GM10248 (cell line): ENCODE measurements around the gene TGM2.

Source experiments
- CTCF ChIA-PET: fragments of 300-600 bp; sonication (Branson Sonifier 250); formaldehyde crosslinking; extraction: SDS; loops from one replicate; lab custom pipeline; 2021; ENCODE audit warnings: antibody characterized with exemption; lab: Yijun Ruan, JAX
- POLR2A ChIA-PET: fragments of 350-650 bp; sonication (Branson Sonifier 250); formaldehyde crosslinking; extraction: SDS; loops from one replicate; lab custom pipeline; 2020; ENCODE audit warnings: antibody characterized with exemption; lab: Yijun Ruan, JAX
- DNase-seq: peaks from one replicate; pipeline ENCODE4 v3.0.0; 2012; ENCODE audit errors: extremely low spot score
- CTCF ChIP-seq: IDR thresholded peaks from 2 replicates; pipeline ENCODE4 v1.5.1; 2012; ENCODE audit warnings: mild to moderate bottlenecking, low read depth; ENCODE audit errors: extremely low read depth, missing control alignments, control extremely low read depth

TGM2 gene

GRCh38 chr20:38175304-38176180, 10.5 kb upstream of the TGM2 start:
- CTCF ChIA-PET, result interaction anchor here (0.8 to 5.9 kb wide), 8 partner anchors 9 to 611 kb away, joined by 3 to 26 read pairs (median 4); no protein-coding TSS in a partner anchor
- DNase-seq, result no peak
- TF ChIP-seq CTCF, result no peak
- POLR2A ChIA-PET, result interaction anchor here (0.6 to 1.3 kb wide), 2 partner anchors 8 to 26 kb away, joined by 4 to 5 read pairs; no protein-coding TSS in a partner anchor

GRCh38 chr20:38173237-38174156, 8.4 kb upstream of the TGM2 start:
- no peak for DNase-seq
- TF ChIP-seq CTCF, result no peak
- POLR2A ChIA-PET, result no interaction called here
- CTCF ChIA-PET, result interaction anchor here (0.9 to 5.9 kb wide), 4 partner anchors 12 to 235 kb away, joined by 3 to 26 read pairs (median 3); no protein-coding TSS in a partner anchor

GRCh38 chr20:38172408-38172807, 7.3 kb upstream of the TGM2 start:
- no peak for TF ChIP-seq CTCF
- ChIA-PET POLR2A (no interaction called here), CTCF (interaction anchor here (1.5 to 1.8 kb wide), 2 partner anchors 49 to 236 kb away, joined by 3 to 5 read pairs; no protein-coding TSS in a partner anchor)
- DNase-seq, result no peak

- DNase-seq, result no peak
- TF ChIP-seq CTCF, result no peak
- ChIA-PET CTCF (interaction anchor here (1.5 to 1.8 kb wide), 2 partner anchors 50 to 237 kb away, joined by 3 to 5 read pairs; no protein-coding TSS in a partner anchor), POLR2A (no interaction called here)
Observed at GRCh38 chr20:38171675-38172043, 6.6 kb upstream of the TGM2 start.

- ChIA-PET POLR2A (no interaction called here), CTCF (interaction anchor here (0.7 to 10.6 kb wide), 4 partner anchors 9 to 111 kb away, joined by 3 to 116 read pairs (median 4); no protein-coding TSS in a partner anchor)
- no peak for DNase-seq
- TF ChIP-seq CTCF, result no peak
Observed at GRCh38 chr20:38170826-38171674, 6.0 kb upstream of the TGM2 start.
